T-helper 17 cell (primary cell): ENCODE results near the gene USP25. TPM values are rescaled to one million over a fixed set of nuclear protein-coding genes. Genes with fewer than 3 reads are reported as not detected.

Experiments
- ATAC-seq: fragments of 150-1000 bp; cut with Tn5 transposase; 2 replicates; pipeline ENCODE4 v1.10.0; 2021; ENCODE audit warnings: mild to moderate bottlenecking, moderate library complexity
- DNase-seq, 3 donors: peaks; one replicate each; pipeline versions ENCODE4 v3.0.0 to v3.0.0-alpha.2; 2020 to 2021
- H3K9me3 ChIP-seq: one replicate; pipeline ENCODE4 v1.7.0; 2013; ENCODE audit warnings: low read length, mild to moderate bottlenecking; ENCODE audit not compliant: control insufficient read depth, poor library complexity, severe bottlenecking
- H3K27ac Mint-ChIP-seq: one replicate; pipeline ENCODE4 v1.8.0; 2022; ENCODE audit warnings: mild to moderate bottlenecking, moderate library complexity, mixed read lengths
- H3K27me3 Mint-ChIP-seq: one replicate; pipeline ENCODE4 v1.8.0; 2022; ENCODE audit warnings: mixed read lengths
- H3K36me3 Mint-ChIP-seq: one replicate; pipeline ENCODE4 v1.8.0; 2022; ENCODE audit warnings: low read depth, mixed read lengths
- H3K4me1 Mint-ChIP-seq: one replicate; pipeline ENCODE4 v1.8.0; 2022; ENCODE audit warnings: mild to moderate bottlenecking, mixed read lengths
- H3K4me3 Mint-ChIP-seq: one replicate; pipeline ENCODE4 v1.8.0; 2022; ENCODE audit warnings: mild to moderate bottlenecking, moderate library complexity, mixed read lengths
- total RNA-seq, 4 donors: library from RNA in 2 of 4; stranded (reverse) in 2 of 4; gene quantifications; one replicate each; pipeline ENCODE4 v1.2.3 and lab custom pipeline; 2022 to 2026

The USP25 gene
- total RNA-seq, 2 donors from 2014 or later = 52.0 to 66.7 TPM

DNA sequence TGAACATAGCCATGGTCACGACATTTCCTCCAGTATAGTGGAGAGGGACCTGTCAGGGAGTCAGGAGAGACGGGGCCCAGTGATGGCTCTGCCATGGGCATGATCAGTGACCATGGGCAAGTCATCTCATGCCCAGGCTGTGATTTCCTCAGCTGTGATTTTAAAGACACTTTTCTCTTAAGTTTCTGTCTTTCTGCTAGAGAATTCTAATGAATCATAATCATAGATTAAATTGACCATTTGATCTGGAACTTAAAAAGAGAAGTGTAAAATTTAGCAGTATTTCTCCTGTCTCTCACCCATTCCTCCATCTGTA, 112.7 kb downstream of the USP25 start:
- no peak overlapping the region for H3K4me3 Mint-ChIP-seq
- H3K9me3 ChIP-seq = no peaks in the 10 kb centered on the region
- no peak overlapping the region for H3K27ac Mint-ChIP-seq
- ATAC-seq (no peak), DNase-seq (no peak)
- H3K27me3 Mint-ChIP-seq = no peaks in the 10 kb centered on the region
- peaks cover 3% of the 10 kb centered on the region for H3K4me1 Mint-ChIP-seq
- H3K36me3 Mint-ChIP-seq = peaks cover 2% of the 10 kb centered on the region

DNA sequence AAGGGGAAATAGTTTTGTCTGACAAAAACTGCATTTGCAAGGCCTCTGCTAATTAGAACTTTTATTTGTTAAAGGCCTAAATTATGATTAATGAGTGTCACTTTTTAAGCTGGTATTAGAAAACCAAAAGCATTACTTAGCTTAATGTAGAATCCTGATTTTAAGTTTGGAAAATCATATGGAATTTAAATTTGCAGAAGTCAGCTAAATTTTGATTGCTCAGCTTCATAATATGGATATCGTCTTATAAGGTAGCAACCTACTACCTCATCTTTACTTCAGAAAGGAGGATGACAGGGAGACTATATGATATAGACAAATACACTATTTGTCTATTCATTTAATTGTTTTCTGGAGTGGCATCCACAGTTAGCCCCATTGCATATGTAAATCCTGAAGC, 114.0 kb downstream of the USP25 start:
- peaks cover 2% of the 10 kb centered on the region for H3K4me1 Mint-ChIP-seq
- H3K27me3 Mint-ChIP-seq = no peaks in the 10 kb centered on the region
- H3K36me3 Mint-ChIP-seq = peaks cover 2% of the 10 kb centered on the region
- H3K27ac Mint-ChIP-seq = no peak overlapping the region
- DNase-seq = no peak
- no peak for ATAC-seq
- H3K4me3 Mint-ChIP-seq = no peak overlapping the region
- H3K9me3 ChIP-seq = no peaks in the 10 kb centered on the region

DNA sequence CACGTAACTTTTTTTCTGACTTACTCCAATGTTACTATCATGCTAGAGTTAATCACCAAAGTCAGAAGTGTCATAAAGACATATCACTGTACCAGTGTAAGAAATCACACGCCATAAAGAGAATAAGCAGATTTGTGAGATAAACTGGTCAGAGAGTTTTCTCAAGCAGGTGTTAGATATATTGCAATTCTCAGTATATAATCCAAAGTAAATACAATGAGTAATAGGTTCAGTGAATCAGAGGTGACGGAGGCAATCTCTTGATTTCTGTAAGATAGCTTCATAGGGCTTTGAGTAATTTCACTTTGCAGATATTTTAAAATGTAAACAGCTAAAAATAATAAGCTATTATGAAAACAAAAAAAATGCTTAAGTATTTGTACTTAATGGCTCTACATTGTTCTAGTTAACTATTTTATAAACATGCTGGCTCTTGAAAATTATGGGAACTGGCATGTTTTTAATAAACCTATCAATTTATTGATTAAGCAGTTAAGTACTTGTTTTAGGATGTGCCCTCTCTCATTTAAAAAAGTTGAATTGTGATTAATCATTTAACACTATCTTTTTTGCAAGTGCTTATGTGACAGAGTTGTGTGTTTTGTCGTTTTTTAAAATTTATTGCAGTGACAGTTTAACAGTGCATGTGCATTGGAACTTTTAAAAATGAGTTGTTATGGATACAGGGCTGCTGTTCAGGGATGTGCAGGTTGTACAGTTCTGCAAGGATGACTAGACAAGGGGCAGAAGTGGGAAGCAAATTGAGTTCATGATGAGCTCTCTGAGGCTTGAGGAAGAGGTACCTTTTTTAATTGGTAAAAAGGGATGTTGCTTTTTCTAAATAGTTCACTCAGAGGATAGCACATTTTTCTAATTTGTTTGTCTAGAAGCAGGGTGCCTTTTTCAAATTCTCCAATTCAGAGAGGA, 119.1 kb downstream of the USP25 start:
- Mint-ChIP-seq H3K27ac (no peak overlapping the region), H3K36me3 (peaks cover 3% of the 10 kb centered on the region)

DNA sequence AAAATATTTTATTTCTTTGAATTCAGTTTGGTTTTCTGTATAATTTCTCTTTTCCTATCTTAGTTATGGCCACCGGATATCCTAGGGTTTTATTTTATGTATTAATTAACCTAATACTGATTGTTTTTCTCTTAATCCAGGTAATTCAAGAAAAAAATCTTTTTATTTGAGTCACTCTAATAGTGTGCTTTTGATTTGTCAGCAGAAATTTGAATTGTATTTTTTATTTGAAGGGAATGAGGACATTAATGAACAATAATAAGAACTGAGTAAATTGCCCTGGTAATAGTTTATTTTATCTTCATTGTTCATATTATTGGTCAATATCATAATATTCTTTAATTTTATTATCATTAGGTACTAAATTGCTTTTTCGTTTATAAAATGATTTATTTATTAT, 120.1 kb downstream of the USP25 start:
- ATAC-seq = no peak
- DNase-seq = no peak
- Mint-ChIP-seq H3K4me3 (no peak overlapping the region), H3K4me1 (peaks cover 10% of the 10 kb centered on the region), H3K36me3 (peaks cover 9% of the 10 kb centered on the region), H3K27me3 (no peaks in the 10 kb centered on the region), H3K27ac (no peak overlapping the region)
- no peaks in the 10 kb centered on the region for H3K9me3 ChIP-seq

More for the DNA sequence above, 119.1 kb downstream of the USP25 start:
- no peaks in the 10 kb centered on the region for H3K9me3 ChIP-seq
- Mint-ChIP-seq H3K27me3 (no peaks in the 10 kb centered on the region), H3K4me3 (no peak overlapping the region), H3K4me1 (peaks cover 8% of the 10 kb centered on the region)
- no peak for ATAC-seq
- no peak for DNase-seq

DNA sequence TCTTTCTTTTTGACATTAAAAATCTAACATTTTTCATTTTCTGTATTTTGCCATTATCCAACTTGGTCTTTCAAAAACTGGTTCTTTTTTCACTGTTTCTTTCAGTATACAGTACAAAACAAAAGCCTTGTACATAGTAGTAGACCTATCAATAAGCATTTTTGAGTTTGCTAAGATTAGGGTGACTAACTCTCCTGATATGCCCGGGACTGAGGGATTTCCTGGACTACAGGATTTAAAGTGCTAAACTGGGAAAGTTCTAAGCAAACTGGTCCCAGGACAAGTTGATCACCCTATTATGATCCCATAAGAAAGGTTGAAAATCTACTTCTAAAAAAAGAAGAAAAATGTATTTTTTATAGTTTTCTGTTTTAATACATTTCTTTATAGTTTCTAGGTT, 120.9 kb downstream of the USP25 start:
- H3K36me3 Mint-ChIP-seq = peaks cover 10% of the 10 kb centered on the region

DNA sequence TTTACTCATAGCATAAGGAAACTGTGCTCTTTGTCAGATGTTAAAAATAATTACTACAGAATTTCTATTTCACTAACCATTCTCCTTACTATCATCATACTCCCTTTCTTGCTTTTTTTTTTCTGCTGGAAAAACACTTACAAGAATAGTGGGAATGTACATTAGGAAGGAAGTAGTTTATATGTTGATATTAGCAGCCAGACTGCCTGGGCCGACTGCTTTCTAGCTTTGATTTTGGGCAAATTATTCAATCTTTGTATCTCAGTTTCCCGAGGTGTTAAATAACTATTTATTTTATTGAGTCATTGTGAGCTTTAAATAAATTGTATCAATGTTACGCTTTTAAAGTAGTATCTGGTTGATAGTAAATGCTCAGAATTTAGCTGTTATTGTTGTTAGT, 122.4 kb downstream of the USP25 start:
- Mint-ChIP-seq H3K36me3 (peaks cover 12% of the 10 kb centered on the region), H3K4me1 (peaks cover 8% of the 10 kb centered on the region), H3K27me3 (no peaks in the 10 kb centered on the region), H3K4me3 (no peak overlapping the region), H3K27ac (peak overlapping the region; percentile 71)
- H3K9me3 ChIP-seq = no peaks in the 10 kb centered on the region
- ATAC-seq (no peak), DNase-seq (no peak)

More for the DNA sequence above, 120.9 kb downstream of the USP25 start:
- no peak for DNase-seq
- no peaks in the 10 kb centered on the region for H3K9me3 ChIP-seq
- no peaks in the 10 kb centered on the region for H3K27me3 Mint-ChIP-seq
- H3K27ac Mint-ChIP-seq = no peak overlapping the region
- no peak overlapping the region for H3K4me3 Mint-ChIP-seq
- no peak for ATAC-seq
- peaks cover 10% of the 10 kb centered on the region for H3K4me1 Mint-ChIP-seq

DNA sequence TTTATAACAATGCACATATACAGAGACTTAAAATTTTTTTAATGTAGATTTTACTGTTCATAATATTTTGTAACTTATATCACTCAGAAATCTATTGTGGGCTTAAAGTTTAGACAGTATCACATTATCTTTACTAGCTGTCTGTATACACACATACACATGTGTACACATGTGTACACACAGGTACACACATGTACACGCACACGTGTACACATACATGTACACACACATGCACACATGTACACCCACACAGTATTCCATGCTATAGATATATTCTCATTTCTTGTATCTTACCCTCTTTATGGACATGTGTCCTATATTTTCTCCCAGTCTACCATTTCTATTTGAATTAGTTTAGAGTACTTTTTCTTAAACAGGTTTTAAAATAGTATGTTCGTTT, 123.3 kb downstream of the USP25 start:
- ATAC-seq (no peak), DNase-seq (no peak)
- peaks cover 12% of the 10 kb centered on the region for H3K36me3 Mint-ChIP-seq

DNA sequence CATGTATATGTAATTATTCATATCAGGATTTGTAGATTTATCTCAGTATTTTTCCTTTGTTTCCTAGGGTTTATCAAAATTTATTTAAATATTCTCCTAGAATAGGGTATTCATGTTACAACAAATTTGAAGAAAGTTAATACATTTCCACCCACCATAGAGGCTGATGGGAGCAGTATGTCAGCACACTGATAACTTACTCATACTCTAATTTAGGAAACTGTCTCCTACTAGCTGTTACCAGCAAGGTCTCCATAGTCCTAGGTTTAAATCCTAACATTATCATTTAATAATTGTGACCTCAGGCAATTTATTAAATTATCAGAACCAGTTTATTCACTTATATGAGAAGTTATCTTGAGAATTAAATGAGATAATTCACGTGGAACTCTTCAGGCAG, 127.0 kb downstream of the USP25 start:
- DNase-seq (no peak), ATAC-seq (no peak)
- Mint-ChIP-seq H3K27ac (no peak overlapping the region), H3K27me3 (no peaks in the 10 kb centered on the region), H3K4me1 (peaks cover 5% of the 10 kb centered on the region), H3K36me3 (peaks cover 9% of the 10 kb centered on the region), H3K4me3 (no peak overlapping the region)
- no peaks in the 10 kb centered on the region for H3K9me3 ChIP-seq

More for the DNA sequence above, 123.3 kb downstream of the USP25 start:
- Mint-ChIP-seq H3K4me3 (no peak overlapping the region), H3K4me1 (peaks cover 10% of the 10 kb centered on the region), H3K27me3 (no peaks in the 10 kb centered on the region), H3K27ac (no peak overlapping the region)
- H3K9me3 ChIP-seq = no peaks in the 10 kb centered on the region

DNA sequence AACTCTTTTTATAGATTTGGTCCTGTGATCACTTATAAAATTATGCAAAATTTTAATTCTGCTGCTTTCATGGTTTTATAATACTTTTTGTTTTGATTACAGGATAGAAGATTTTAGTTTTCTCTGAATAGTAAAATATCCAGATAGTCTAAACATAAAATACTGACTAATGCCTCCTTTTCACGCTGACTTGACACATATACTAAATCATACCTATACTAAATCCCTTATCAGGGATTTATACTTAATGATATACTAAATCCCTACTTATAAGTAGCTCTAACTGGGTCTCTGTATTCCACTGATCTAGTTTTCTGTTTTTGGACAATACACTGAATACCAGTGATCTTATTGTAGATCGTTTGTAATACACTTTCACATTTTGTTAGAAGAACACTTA, 128.0 kb downstream of the USP25 start:
- Mint-ChIP-seq H3K4me1 (peaks cover 5% of the 10 kb centered on the region), H3K4me3 (no peak overlapping the region), H3K36me3 (peaks cover 9% of the 10 kb centered on the region), H3K27ac (no peak overlapping the region), H3K27me3 (no peaks in the 10 kb centered on the region)
- ATAC-seq (no peak), DNase-seq (no peak)
- H3K9me3 ChIP-seq = no peaks in the 10 kb centered on the region

DNA sequence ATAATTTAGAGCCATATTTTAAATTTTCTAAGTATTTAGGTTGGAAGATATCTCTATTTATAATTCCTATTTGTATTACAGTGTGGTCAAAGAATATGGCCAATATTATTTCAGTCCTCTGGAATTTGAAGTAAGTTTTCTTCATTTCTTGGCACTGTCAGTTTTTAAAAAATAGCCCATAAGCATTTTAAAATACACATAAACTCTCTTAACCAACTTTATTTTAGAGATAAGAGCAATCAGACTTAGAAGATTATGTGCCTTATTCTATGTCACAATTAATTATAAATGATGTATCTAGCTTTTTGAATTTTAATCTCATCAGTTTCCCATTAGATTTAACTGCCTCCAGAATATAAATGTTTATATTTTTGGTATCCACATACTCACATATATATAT, 130.8 kb downstream of the USP25 start:
- DNase-seq (no peak), ATAC-seq (no peak)
- Mint-ChIP-seq H3K27me3 (no peaks in the 10 kb centered on the region), H3K27ac (no peak overlapping the region), H3K4me3 (no peak overlapping the region), H3K36me3 (peaks cover 2% of the 10 kb centered on the region), H3K4me1 (peaks cover 3% of the 10 kb centered on the region)
- H3K9me3 ChIP-seq = no peaks in the 10 kb centered on the region

DNA sequence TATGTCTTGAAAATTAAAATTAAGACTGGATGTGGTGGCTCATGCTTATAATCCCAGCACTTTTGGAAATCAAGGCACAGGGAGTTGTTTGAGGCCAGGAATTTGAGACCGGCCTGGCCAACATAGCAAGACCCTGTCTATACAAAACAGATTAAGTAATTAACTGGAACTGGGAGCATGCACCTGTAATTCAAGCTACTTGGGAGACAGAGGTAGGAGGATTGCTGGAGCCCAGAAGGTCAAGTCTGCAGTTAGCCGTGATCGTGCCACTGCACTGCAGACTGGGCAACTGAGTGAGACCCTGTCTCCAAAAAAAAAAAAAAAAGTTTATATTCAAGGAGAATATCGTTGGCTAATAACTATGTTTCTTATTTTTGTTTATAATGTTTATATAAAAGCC, 139.2 kb downstream of the USP25 start:
- no peak for DNase-seq
- H3K27ac Mint-ChIP-seq = peak overlapping the region; percentile 16
- no peaks in the 10 kb centered on the region for H3K36me3 Mint-ChIP-seq
- peaks cover 5% of the 10 kb centered on the region for H3K4me1 Mint-ChIP-seq
- no peak for ATAC-seq
- no peak overlapping the region for H3K4me3 Mint-ChIP-seq
- H3K27me3 Mint-ChIP-seq = no peaks in the 10 kb centered on the region
- no peaks in the 10 kb centered on the region for H3K9me3 ChIP-seq

DNA sequence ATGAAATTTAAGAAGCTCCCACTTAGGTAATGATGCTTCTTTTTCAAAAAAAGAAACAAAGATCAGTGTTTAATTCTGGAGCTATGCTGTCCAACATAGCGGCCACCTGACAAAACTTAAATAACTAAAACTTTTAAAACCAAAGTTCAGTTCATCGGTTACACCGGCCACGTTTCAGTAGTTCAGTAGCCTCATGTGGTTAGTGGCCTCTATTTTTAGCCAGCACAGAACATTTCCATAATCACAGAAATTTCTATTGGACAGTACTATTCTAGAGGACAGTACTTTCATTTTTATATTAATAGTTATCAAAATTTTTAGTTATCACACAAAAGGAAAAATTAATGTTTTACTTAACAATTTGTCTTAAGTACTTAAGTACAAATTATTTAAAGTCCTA, 141.0 kb downstream of the USP25 start:
- Mint-ChIP-seq H3K36me3 (peaks cover 5% of the 10 kb centered on the region), H3K27ac (no peak overlapping the region), H3K4me3 (no peak overlapping the region), H3K4me1 (peaks cover 5% of the 10 kb centered on the region), H3K27me3 (no peaks in the 10 kb centered on the region)
- no peak for ATAC-seq
- no peaks in the 10 kb centered on the region for H3K9me3 ChIP-seq
- no peak for DNase-seq

DNA sequence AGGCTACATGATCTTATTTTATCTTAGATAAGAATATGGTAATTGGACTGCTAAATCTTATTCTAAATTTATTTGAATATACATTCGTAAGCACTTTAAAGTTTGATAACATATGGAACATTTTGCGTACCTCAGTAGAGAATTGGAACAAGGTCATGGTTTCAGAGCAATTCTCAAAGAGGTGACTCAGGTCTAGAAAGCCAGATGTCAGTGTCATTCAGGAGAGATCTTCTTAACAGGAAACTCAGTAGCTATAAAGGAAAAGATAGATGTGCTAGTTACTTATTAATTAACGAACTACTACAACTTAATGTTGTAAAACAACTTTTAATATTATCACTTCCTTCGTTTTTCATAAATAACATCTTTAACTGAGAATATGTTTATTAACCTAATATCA, 142.5 kb downstream of the USP25 start:
- H3K4me1 Mint-ChIP-seq = peaks cover 5% of the 10 kb centered on the region
- no peak overlapping the region for H3K27ac Mint-ChIP-seq
- DNase-seq (no peak), ATAC-seq (no peak)
- peaks cover 6% of the 10 kb centered on the region for H3K36me3 Mint-ChIP-seq
- H3K27me3 Mint-ChIP-seq = no peaks in the 10 kb centered on the region
- H3K4me3 Mint-ChIP-seq = no peak overlapping the region
- H3K9me3 ChIP-seq = no peaks in the 10 kb centered on the region

DNA sequence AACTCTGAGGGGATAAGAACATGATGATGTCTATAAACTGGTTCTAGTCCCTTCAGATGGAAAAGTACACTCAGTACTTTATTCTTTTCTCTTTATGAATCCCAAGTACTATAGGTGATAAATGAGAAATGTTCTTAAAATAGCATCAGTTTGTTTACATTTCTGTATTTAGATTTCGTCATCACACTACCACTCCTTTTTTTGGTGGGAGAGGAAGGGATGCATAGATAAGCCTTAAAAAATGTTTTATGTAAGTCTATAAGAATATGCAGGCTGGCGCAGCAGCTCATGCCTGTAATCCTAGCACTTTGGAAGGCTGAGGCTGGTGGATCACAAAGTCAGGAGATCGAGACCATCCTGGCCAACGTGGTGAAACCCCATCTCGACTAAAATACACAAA, 144.8 kb downstream of the USP25 start:
- peaks cover 6% of the 10 kb centered on the region for H3K36me3 Mint-ChIP-seq
- H3K4me3 Mint-ChIP-seq = no peak overlapping the region
- H3K27me3 Mint-ChIP-seq = no peaks in the 10 kb centered on the region
- no peak overlapping the region for H3K27ac Mint-ChIP-seq
- ATAC-seq (no peak), DNase-seq (no peak)
- no peaks in the 10 kb centered on the region for H3K9me3 ChIP-seq
- H3K4me1 Mint-ChIP-seq = no peaks in the 10 kb centered on the region
